Dermis microvascular lymphatic vessel endothelial cell (primary cell): Measurements from ENCODE around the gene DDX10. TPM values are rescaled to one million over a fixed set of nuclear protein-coding genes. Genes with fewer than 3 reads are reported as not detected.
A peak's percentile ranks its signal among the peaks of the same experiment; 100 is the strongest.

Source experiments
- DNase-seq, 2 donors: peaks; one replicate each; pipeline versions ENCODE4 v3.0.0 to v3.0.0-alpha.2; 2010; ENCODE audit warnings: low read depth in 2 of 2
- total RNA-seq: library from RNA; depleted of rRNA; stranded (reverse); fragments of >200 nt; gene quantifications from 2 replicates; pipeline ENCODE4 v1.2.1, GENCODE V29; 2014

Gene DDX10
- total RNA-seq, 1 donor from 2014 or later: 48.9 TPM

- DNase-seq: peak; percentile 24 to 61
Observed at GRCh38 chr11:108654994-108655631, 9.8 kb upstream of the DDX10 start.

GRCh38 chr11:108662700-108663099 is 2.2 kb upstream of the DDX10 start:
- DNase-seq: no peak

GRCh38 chr11:108663154-108663877 is 1.6 kb upstream of the DDX10 start:
- DNase-seq: no peak

- DNase-seq: no peak
Observed at GRCh38 chr11:108666373-108666772, 1.5 kb downstream of the DDX10 start.

- no peak for DNase-seq
Observed at GRCh38 chr11:108669286-108669685, 4.4 kb downstream of the DDX10 start.

- no peak for DNase-seq
Observed at GRCh38 chr11:108669711-108670110, 4.8 kb downstream of the DDX10 start.

- DNase-seq: no peak
Observed at GRCh38 chr11:108670451-108670850, 5.6 kb downstream of the DDX10 start.

- peak in 1 of 2 donors; percentile 17 for DNase-seq
Observed at GRCh38 chr11:108672113-108672512, 7.2 kb downstream of the DDX10 start.

GRCh38 chr11:108672786-108673185 is 7.9 kb downstream of the DDX10 start:
- DNase-seq: no peak

- no peak for DNase-seq
Observed at GRCh38 chr11:108679045-108679444, 14.2 kb downstream of the DDX10 start.

GRCh38 chr11:108680271-108680670 is 15.4 kb downstream of the DDX10 start:
- DNase-seq: no peak

- DNase-seq: peak in 1 of 2 donors; percentile 8
Observed at GRCh38 chr11:108685419-108686130, 20.7 kb downstream of the DDX10 start.

GRCh38 chr11:108693852-108694251 is 29.0 kb downstream of the DDX10 start:
- DNase-seq: peak in 1 of 2 donors; percentile 32

- DNase-seq: no peak
Observed at GRCh38 chr11:108694846-108695245, 30.0 kb downstream of the DDX10 start.

GRCh38 chr11:108697872-108698473 is 33.1 kb downstream of the DDX10 start:
- peak; percentile 63 to 78 for DNase-seq

GRCh38 chr11:108698844-108699642 is 34.2 kb downstream of the DDX10 start:
- DNase-seq: no peak

GRCh38 chr11:108703916-108704315 is 39.0 kb downstream of the DDX10 start:
- DNase-seq: no peak

GRCh38 chr11:108705061-108705460 is 40.2 kb downstream of the DDX10 start:
- DNase-seq: no peak

GRCh38 chr11:108708173-108708572 is 43.3 kb downstream of the DDX10 start:
- DNase-seq: no peak

- DNase-seq: no peak
Observed at GRCh38 chr11:108709741-108710140, 44.9 kb downstream of the DDX10 start.

- DNase-seq: no peak
Observed at GRCh38 chr11:108713076-108713790, 48.4 kb downstream of the DDX10 start.
